HG02623 (cell line): ENCODE measurements around the gene EXD3.

Experiments
- ATAC-seq: cut with Tn5 transposase; IDR thresholded peaks from one replicate; pipeline ENCODE4 v1.9.1; 2021; ENCODE audit warnings: moderate library complexity; ENCODE audit not compliant: unreplicated experiment

Gene EXD3

DNA sequence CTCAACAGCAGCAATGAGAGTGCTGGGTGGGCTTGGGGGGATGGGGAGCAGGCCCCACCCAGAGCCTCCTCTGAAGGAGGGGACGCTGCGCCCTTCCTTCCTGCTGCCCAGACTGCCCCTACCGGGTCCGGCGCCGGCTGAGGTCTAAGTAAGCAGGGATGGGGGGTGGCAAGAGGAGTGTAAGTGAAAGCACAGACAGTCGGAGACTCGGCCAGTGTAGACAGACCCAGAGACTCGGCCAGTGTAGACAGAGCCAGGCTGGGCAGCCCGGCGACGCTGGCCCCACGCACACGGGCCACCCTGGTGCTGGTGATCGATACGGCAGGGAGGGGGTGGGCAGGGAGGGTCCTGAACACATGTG lies 25.6 kb upstream of the EXD3 start:
- no peak for ATAC-seq

- no peak for ATAC-seq
These were observed 25.0 kb upstream of the EXD3 start for GRCh38 chr9:137447722-137448601.

DNA sequence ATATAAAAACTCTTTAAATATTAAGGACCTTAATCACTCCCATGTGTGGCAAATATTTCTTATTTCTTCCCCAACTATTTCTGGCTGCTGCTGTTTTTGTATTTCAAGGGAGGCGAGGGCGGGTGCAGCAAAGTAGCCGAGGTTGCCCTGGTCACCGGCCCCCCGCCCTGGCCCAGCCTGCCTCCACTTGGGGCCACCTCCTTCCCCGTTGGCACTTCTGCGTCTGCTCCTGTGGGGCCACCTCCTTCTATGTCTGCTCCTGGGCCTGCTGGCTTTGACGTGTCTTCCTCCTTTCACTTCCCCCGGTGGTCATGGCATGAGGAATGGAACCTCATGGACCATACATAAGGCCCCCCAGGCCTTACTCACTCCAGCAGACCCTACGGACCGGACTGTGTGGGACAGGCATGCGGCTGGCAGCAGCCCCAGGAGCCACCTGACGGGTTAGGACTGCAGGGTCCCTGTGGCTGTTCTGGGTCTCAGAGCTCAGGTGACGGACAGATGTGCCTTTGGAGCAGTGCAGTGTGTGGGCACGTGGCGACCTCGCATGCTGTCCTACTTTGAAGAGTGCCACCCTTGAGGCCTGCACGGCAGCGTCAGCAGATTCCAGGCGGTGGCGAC lies 24.0 kb upstream of the EXD3 start:
- ATAC-seq: no peak

DNA sequence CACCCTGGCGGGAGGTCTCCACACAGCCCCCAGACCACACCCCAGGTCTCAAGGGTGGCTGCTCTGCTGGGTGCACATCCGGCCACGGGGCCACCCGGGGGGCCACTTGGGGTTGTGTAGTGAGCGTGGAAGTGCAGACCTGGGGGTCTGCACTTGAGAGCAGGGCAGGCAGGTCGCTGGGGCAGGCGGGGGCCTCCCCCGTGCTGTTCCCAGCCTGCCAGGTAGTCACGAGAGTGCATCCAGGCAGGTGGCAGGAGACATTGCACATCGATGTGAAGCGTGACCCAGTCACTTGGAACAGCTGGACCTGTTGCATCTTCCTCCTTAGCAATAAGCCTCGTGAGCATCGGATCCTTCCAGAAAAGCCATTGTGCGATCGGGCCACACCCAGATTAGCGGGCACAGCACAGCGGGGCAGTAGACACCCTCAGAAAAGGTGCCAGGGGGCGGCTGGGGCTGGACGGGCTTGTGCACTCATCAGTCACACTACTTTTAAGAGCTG lies 23.0 kb upstream of the EXD3 start:
- ATAC-seq: no peak

- no peak for ATAC-seq
These were observed 22.4 kb upstream of the EXD3 start for GRCh38 chr9:137445275-137445807.

- ATAC-seq: no peak
These were observed 21.3 kb upstream of the EXD3 start for GRCh38 chr9:137444106-137444790.

DNA sequence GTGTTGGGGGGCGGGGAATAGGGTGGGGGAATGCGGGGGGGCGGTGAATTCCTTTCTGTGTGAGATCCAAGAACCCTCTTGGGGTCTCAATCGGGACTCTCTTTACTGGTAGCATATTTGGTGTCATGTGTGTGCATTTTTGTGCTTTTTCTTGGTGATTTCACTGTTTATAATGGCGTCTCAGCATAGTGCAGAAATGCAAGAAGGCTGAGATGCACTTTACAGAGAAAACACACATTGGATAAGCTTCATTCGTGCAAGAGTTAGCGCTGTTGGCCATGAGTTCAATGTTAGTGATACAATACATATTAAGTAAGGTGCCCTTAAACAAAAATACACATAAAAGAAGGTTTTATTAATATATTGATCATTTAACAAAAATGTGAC lies 19.0 kb upstream of the EXD3 start:
- no peak for ATAC-seq

DNA sequence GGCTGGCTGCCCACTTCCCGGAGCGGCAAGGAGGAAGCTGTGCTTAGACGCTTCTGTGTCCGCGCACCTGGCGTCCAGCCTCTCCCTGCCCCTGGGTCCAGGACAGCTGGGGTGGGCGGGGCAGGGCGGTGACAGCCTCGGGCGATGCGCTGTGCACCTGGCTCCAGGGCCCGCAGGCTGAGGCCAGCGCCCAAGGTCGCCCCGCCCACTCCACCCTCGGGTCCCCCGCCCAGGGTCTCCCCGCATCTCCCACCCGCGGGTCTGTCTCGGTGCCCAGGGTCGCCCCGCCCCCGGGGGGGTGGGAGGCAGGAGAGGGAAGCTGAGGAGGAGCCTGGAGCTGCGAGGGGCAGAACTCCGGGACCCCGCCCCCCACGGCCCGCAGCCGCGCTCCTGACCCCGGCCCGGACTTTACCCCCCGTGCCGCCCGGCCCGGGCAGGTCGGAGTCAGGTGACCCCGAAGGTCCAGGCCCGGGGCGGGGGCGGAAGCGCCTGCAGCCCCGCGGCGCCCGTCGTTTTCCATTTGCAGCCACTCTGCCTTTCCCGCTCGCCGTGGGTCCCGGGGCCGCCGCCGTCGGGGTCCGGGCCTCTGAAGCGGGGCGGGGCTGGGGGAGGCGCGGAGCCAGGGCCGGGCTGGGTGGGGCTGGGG lies 18.4 kb upstream of the EXD3 start, which contains the start of gene ENTPD8:
ENTPD8 (minus strand) TSS at position 69 of the 646 bp plus-strand sequence. CDS start 3,072 bp downstream, outside the sequence.
- ATAC-seq: no peak

GRCh38 chr9:137439158-137439714 lies 16.3 kb upstream of the EXD3 start:
- ATAC-seq: no peak

DNA sequence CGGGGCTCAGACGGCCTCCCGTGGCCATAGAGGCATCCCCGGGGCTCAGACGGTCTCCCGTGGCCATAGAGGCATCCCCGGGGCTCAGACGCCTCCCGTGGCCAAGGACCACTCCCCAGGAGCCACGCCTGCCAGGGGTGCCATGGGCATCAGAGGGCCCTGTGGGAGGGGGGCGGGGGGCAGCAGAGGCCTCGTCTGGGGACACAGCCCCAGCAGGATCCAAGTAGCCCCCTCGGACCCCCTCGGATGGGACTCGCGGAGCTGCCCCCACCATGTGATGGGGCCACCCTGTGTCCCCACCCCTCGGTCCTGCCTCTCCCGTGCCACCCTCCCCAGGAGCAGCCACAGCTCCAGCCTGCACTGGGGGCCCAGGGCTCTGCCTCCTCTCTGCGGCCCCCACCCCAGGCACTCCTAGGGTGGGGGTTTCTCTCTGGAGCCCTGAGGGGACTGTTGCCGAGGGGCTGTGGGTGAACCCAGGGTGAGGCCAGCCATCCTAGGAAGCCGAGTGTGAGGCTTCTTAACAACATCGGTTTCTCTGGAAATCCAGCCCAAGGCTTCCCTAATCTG lies 15.7 kb upstream of the EXD3 start:
- ATAC-seq: no peak

DNA sequence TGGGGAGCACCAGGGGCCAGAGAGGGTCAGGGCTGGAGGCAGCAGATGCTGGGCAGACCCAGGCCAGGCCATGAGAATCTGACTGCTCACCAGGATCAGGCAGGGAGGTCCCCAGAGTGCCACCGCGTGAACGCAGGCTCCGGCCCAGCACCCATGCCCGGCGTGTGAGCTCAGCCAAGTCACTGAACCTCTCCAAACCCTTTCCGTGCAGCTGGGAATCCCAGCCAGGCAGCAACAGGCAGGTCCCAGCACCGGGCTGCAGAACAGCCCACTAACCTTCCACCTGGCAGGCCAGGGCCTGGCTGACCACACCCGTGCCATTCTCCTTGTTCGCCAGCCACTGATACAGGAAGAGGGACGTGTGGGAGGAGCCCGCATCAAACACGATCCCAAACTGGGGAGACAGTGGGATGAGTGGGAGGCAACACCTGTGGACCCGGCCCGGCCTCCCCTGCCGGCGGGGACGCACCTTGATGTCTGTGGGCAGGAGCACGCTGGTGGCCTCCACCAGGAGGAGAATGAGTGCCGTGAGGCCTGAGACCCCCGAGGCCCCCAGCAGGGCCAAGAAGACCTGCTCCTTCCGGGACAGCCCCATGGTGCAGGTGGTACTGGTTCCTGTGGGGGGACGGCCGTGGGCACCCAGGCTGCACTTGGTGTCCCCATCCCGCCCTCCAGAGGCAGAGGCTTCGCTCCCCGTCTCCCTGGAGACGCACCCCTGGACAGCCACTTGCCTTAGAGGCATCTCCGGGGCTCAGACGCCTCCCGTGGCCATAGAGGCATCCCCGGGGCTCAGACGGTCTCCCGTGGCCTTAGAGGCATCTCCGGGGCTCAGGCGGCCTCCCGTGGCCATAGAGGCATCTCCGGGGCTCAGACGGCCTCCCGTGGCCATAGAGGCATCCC lies 15.0 kb upstream of the EXD3 start:
- ATAC-seq: no peak

DNA sequence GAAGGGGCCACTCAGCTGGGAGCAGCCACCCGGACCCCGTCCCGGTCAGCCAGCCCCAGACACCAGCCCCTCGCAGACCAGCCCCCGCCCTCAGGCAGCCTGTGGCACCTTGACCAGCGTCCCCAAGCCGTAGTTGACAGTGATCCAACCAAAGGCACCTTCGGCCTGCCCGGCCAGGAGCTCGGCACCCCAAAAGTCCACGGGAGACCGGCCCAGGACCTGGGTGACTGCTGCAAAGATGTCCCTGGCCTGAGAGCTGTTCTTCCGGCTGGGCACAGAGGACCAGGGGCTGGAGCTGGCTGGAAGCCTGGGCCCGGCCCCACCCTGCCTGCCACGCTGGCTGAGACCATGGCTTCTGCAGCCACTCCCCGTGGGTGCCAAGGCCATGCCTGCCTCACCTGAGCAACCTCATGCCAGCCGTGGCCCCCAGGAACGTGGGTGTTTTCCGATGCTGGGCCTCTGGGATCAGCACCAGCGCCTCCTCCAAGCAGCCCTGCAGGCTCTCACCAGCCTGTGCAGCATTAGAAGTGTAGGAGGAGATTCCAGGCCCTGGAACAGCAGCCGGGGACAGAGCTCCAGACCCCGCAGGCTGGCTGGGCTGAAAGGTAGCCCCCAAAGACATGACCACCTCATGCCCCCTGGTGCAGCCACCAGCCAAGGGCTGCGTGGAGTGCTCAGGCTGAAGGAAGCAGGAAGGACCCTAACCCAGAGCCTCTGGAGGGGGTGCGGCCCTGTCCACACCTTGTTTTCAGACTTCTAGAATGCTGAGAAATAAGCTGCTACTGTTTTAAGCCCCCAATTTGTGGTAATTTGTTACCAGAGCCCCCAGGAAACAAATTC lies 14.0 kb upstream of the EXD3 start:
- ATAC-seq: no peak

DNA sequence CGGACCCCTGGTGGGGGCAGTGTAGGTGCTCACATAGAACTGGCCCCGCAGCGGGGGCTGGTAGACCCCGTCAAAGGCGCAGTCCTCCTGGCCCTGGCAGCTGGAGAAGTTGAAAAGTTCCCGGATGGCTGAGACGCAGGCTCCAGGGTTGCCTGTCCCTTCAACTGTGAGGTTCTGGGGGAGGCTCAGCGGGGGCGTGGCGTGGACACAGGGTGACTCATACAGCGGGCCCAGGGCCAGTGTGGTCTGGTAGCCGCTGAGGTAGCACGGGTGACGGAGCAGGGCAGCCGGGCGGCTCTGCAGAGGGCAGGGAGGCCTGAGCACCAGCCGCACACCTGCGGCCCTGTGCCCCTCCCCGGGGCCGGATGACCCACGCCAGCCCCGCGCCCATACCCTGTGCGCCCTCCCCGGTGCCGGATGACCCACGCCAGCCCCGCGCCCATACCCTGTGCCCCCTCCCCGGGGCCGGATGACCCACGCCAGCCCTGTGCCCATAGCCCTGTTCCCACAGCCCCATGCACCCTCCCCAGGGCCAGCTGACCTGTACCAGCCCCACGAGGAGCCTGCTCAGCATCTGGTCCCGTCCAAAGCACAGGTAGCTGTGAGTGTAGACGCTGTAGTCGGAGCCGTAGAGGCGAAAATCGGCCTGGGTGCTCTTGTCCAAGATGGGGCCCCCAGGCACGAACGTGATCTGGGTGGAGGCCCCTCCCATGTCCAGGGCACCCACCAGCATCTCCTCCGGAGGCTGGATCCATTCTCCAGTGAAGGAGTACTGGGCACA lies 13.2 kb upstream of the EXD3 start:
- no peak for ATAC-seq

DNA sequence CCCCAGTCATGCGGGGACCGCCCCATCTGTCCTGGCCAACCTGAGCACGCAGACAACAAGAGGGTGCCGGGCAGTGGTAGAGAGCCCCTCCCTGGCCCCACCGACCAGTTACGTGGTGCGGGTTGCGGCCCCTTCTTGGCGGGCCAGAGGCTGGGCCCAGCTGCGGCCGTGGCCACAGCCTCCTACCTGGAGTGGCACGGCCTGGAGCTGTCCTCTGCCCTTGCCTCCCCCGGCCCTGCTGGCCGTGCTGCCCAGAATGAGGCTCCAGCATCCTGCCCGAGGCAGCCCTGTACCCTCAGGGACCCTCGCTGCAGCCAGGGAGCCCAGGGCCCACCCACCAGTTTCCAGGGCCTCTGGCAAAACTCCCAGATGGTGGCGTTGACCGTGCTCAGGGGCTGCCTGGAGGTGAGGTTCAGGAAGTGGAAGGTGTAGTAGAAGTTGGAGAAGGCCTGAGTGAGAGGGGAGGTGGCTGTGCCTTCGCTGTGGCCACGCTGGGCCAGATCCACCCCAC lies 12.5 kb upstream of the EXD3 start:
- no peak for ATAC-seq

- no peak for ATAC-seq
These were observed 11.8 kb upstream of the EXD3 start for GRCh38 chr9:137434498-137435380.

GRCh38 chr9:137433916-137434431 lies 11.0 kb upstream of the EXD3 start:
- no peak for ATAC-seq
